Activated CD8-positive, alpha-beta memory T cell treated with anti-CD3 and anti-CD28 coated beads, Interleukin-2, amount 50 U/mL, for 4 hours (primary cell): Measurements from ENCODE around the gene ITGA8.
"Not testable (repeated sequence)": the region's sequence is repeated elsewhere in the genome, so short reads cannot be mapped to it uniquely, and the experiment has no call there.

Experiments used
- DNase-seq: peaks from one replicate; pipeline ENCODE4 v3.0.0-alpha.2; 2020

ITGA8 gene

DNA sequence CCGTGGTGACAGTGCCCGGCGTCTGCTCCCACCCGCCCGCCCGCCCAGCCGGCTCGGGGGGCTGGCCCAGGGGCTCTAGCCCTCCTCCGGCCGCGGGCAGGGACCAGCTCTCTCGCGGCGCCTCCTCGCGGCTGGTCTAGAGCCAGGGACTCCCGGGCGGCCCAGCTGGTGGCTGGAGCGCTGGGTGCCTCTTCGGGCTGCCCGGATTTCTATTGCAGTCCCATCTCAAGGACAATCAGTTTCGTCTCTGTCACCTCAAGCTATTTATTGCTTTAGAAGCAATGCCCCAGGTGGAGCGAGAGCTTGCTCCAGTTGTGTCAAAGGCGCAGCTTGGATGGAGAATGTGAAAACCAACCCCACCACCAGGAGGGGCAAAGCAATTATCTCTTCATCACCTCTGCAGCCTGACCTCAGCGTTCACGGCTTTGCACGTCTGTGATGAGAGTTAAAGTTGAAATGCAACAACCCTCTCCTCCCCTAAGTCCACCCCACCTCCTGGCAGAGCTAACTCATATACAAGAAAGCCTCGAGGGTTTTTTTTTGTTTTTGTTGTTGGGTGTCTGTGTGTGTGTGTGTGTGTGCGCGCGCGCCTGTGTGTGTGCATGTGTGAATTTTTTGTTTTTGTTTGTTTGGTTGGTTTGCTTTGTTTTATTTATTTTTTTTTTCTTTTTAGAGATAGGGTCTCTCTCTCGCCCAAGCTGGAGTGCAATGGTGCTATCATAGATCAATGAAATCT, at the start of gene ITGA8:
Gene ITGA8 (minus strand): TSS at position 24 of the 736 bp plus-strand sequence. CDS start 151 bp downstream, outside the sequence.
- DNase-seq: no peak

DNA sequence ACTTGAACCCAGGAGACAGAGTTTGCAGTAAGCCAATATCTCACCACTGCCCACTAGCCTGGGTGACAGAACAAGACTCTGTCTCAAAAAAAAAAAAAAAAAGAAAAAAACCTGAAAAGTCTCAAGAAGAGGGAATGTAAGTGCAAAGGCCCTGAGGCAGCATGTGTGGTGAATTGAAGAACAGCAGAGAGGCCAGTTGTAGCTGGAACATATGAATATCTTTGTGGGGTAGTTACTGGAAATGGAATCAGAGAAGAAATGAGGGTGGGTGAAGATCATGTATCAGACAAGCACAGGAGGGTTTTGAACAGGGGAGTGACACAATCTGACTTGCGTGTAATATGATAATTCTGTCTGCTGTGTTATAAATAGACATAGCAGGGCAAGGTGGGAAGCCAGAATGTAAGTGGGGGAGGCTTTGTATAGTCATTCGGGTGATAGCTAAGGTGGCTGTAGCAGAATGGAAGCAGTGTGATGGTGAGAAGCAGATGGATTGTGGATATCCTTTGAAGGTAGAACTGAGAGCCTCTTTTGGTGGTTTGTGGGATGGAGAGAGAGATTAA, 45.3 kb upstream of the ITGA8 start:
- no peak for DNase-seq

DNA sequence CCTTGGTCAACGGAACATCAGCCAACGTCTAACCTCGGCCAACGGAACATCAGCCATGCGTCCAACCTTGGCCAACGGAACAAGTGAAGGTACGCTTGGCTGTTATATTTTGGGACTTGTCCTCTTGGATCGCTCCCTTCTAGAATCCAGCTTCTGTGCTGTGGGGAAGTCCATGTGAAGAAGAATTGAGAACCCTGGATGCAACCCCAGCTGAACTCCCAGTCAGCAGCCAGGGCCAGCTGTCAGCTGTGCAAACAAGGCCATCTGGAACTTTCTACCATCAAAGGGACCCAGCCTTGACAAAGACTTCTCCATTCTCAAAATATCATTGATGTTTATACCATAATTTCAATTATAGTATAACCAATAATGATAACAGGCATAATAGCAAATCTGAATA, 43.3 kb upstream of the ITGA8 start:
- DNase-seq: no peak

DNA sequence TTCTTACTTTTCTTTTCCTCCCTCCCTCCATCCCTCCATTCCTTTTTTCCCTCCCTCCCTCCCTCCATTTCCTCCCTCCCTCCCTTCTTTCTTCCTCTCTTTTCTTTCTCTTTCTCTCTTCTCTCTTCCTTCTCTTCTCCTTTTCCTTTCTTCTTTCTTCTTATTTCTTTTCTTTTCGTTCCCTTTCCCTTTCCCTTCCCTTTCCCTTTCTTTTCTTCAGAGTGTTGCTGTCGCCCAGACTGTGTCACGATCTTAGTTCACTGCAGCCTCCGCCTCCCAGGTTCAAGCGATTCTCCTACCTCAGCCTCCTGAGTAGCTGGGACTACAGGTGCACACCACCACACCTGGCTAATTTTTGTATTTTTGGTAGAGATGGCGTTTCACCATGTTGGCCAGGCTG, 42.5 kb upstream of the ITGA8 start:
- not testable (repeated sequence) for DNase-seq

DNA sequence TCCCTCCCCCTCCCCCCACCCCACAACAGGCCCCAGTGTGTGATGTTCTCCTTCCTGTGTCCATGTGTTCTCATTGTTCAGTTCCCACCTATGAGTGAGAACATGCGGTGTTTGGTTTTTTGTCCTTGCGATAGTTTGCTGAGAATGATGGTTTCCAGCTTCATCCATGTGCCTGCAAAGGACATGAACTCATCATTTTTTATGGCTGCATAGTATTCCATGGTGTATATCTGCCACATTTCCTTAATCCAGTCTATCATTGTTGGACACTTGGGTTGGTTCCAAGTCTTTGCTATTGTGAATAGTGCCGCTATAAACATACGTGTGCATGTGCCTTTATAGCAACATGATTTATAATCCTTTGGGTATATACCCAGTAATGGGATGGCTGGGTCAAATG, 41.5 kb upstream of the ITGA8 start:
- DNase-seq: not testable (repeated sequence)

DNA sequence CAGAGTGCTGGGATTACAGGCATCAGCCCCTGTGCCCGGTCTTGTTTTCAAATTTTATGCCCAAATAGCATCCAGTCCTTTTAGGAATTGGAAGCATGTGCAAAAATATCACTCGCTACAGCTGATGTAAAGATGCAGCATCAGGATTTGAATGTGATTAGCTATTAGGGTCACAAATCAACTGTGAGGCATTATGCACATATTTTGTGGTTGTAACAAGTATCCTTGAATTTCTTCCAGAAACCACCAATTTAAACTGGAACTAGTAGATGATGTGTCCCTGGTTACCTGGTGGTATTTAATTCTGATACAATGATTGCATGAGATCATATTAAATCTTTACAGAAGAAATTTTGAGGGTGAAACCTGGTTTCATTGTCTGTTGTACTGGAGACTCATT, 41.0 kb upstream of the ITGA8 start:
- DNase-seq: no peak

DNA sequence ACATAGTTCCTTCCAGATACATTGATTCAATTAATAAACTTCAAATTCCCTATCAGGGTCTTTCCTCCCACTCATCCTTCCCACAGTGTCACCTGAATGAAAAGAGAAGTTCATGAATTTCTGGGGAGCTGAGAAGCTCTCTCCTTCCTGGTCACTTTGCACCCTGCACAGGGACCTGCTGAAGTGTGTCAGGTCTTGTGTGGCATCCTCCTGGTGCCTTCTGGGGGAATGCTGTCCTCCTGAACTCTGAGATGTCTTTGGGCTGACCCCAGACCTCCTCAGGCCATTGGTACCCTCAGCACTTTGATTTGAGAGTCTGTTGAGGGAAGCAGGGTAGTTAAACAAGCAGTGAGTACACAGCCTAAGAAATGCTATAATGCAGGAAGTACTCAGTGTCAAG, 39.5 kb upstream of the ITGA8 start:
- DNase-seq: no peak

DNA sequence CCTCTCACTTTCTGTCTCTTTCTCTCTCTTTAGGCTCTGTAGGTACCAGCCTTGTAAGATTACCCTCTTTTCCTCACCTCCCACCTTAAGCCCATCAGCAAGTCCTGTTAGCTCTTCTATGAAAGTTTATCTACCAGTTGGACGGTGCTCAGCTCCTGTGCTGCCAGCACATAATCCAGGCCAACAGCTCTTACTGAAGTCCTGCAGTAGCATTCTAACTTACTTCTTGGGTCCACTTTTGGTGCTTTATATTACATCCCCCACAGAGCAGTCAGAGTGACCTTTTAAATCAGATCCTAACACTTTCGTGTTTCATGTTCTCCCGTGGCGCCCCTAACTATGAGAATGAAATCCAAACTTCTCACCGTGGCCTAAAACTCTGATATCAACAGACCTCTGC, 38.9 kb upstream of the ITGA8 start:
- DNase-seq: no peak

DNA sequence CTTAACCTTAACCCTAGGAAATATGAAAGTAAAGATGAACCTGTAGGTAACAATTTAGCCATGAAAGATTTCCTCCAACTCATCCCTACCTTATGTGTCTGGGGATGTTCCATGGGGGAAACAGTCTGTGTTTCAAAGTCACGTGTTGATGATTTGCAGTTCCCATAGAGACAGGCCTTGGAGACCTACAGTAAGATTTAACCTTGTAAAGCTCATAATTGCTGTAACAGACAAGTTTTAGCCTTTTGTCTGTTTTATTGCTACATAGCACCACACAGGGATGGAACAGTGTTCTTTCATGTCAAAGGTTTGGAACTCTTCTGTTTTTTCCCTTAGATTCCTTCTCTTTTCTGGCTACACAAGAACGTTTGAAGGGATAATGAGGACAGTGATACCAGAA, 35.2 kb upstream of the ITGA8 start:
- DNase-seq: no peak

DNA sequence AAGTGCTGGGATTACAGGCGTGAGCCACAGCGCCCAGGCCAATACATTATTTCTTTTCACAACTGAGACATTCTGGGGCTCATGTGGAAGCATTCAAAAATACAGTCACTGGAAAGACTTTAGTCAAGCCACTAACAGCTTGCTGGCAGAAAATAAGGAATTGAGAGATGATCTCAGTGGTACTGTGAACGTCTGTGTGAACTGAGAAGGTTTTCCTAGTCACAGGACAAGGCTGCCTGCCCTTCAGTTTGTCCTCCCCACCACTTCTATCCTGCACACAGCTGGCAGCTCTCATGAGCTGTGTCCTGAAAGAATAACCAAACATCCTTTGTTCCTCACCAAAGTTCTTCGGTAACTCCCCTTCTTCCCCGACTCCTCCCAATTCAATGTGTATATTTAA, 31.3 kb upstream of the ITGA8 start:
- DNase-seq: no peak

DNA sequence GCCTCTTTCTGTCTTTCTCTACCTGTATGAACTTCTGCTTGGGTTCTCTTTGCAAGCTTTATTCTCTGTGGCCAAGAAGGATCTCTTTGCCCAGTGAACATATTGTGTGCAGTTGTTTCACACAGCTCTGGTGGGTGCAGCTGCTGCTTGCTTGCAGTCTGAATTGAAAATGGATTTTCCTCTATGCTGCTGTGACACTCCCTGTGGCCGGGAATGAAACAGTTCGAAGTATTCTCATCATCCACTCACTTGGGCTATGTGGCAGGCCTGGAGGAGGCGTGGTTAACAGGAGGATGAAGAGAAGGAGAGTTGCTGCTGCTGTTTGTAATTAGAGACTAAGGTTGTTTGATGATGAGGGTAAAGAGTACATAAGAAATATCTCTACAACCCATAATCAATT, 28.4 kb upstream of the ITGA8 start:
- DNase-seq: no peak

DNA sequence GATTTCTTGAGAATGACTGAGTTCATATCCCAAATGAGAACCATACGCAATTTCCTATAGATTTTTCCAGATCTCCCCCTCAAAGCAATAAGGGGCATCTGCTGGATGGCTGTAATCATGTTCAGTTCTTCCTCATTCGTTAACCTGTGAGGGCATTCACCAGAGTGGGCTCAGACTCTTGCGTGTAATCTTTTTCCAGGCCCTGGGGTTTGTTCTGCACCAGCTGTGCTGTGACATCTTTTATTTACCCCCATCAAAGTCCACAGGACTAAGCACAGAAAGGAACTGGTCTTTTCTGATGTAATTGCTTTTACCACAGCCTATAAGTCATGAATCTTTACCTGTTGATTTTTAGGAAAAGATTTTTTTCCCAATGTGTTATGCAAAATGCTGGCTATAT, 27.9 kb upstream of the ITGA8 start:
- no peak for DNase-seq

DNA sequence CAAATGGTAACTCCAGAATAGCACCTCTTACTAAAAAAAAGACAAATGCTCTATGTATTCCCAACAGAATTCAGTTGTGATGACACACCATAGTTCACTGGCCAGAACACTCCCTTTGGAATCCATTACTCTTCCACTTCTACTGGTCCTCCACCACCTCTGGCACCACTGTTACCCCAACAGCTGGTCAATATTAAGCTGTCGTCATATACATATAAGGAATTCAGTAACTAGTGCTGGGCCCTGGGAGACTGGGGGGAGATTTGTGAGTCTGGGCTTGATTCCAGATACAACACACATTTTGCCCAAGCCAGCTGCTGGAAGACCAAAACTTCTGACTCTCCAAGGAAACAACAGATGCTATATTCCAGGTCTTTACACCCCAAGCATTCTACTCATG, 26.0 kb upstream of the ITGA8 start:
- DNase-seq: no peak

DNA sequence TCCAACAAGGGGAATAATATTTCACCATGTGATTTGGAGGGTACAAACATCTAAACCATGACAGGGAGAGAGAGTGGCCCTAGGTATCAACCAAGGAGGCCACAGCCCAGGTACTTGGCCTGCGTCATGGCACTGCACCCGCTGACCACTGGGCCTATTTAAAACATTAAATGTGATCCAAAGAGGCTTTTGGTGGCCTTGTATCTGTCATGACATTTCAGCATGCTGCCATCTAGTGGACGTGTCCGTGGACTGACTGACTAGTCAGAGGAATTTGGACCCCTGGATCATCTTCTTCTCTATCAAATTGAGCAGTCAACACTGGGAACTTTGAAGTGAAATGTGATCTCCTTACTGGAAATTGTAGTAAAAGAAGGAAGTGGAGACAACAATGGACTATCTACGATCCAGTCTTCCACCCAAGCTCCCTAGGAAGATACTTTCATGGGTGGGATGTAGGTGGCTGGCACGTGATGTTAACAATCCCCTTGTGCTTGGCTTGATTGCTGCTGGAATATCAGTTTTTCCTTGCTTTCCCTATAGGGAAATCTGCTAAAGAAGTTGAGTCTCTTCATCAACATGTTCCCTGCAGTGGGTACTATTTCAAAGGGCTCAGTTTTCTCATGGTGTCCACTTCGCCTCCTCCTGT, 24.6 kb upstream of the ITGA8 start:
- DNase-seq: no peak

DNA sequence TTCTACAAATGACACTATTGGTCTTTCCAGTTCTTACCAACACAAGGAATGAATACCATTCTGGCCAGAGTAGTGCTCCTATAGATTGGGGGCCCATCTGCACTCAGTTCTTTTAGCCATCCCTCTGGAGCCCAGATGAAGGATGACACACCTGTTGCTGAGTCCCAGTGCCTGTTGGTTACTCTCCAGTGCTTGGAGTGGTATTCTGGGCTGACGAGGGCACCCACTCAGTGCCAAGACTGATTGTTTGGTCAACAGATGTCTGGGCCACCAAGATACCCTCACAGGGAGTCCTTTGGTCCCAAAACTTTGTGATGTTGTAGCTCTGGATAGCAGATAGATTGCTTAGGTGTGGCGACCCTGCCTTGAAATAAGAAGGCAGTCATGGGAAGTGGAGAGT, 23.7 kb upstream of the ITGA8 start:
- no peak for DNase-seq

DNA sequence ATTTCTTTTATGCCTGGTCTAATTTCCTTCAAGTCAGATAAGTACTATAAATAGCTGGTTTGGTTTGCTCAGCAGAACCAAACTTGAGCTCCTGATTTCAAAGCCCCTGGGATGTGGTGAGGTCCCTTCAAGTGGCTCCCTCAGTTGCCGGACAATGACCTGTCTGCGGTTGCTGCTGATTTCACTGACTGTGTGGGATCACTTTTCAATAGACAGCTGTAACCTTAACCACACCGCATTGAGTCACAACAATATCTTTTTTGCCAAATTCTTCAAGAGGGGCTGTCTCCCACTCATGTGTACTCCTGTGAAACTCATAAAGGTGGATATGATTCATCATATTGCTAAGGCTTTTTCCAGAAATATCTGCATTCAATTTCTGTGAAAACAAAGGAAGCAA, 23.1 kb upstream of the ITGA8 start:
- no peak for DNase-seq

DNA sequence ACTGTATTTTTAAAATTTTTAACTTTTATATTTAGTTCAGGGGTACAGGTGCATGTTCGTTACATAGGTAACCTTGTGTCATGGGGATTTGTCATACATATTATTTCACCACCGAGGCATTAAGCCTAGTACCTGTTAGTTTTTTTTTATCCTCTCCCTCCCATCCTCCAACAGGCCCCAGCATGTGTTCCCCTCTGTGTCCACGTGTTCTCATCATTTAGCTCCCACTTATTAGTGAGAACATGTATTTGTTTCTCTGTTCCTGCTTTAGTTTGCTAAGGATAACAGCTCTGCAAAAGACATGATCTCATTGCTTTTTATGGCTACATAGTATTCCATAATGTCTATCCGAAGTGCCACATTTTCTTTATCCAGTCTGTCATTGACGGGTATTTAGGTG, 22.4 kb upstream of the ITGA8 start:
- no peak for DNase-seq

DNA sequence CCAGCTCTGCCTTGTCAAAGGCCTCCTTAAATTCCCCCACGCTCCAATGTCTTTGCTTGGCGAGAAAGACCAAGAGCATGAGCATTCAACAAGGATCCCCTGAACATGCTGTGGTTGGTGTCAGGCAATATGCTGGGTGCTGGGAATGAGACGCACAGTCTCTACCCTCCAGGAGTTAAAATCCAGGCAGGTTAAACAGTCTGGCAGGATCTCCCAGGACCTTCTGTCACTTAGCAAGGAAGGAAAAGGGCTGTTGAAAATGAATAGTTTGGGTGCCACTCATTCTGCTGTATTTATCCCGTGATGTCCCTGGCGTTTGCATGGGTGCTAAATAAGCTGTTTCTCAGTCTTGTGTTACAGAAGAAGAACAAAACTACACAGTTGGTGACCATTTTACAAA, 21.9 kb upstream of the ITGA8 start:
- DNase-seq: no peak

DNA sequence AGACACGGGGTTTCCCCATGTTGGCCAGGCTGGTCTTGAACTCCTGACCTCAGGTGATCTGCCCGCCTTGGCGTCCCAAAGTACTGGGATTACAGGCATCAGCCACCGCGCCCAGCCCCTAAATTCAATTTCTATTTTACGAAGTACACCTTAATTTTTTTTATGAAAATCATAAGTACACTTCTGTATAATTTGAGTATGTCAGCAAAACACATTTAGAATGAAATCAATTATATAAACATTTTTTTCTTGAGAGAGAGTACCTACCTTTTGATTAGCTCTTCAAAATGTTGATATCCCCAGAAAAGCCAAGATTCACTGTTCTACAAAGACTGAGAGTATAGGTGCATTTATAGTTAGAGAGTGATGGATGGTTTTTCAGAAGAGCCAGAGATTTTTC, 20.5 kb upstream of the ITGA8 start:
- no peak for DNase-seq

DNA sequence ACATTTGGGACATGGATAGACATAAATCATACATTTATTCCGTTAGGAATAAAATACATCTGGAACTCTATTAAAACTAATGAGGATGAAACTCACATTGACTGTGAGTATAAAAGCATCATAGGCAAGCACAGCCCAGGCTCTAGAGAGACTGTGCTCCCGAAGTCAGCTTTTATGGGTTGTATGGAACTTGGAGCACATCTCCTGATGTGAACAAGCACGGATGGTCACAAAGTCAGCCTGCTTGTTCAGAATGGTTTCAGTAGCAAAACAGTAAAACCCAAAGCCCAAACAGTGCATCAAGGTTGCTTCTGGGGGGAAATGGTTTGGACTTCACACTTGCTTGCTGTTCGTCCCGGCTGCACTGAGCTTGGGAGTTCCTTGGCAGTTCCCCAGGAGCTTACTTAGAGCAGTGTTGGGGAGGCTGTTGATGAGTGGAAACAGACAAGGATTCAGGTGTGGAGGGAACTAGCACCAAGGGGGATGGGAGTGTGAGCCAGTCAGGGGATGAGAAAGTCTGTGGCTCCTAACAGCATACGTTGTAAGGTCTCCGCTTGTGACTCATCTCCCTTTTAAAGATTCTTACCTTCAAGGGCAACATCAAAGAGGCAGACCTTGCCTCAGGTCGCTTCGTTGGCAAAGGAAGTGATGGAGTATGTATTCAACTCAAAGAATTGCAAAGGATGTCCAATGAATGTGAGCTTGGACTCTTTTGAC, 19.7 kb upstream of the ITGA8 start:
- DNase-seq: no peak

DNA sequence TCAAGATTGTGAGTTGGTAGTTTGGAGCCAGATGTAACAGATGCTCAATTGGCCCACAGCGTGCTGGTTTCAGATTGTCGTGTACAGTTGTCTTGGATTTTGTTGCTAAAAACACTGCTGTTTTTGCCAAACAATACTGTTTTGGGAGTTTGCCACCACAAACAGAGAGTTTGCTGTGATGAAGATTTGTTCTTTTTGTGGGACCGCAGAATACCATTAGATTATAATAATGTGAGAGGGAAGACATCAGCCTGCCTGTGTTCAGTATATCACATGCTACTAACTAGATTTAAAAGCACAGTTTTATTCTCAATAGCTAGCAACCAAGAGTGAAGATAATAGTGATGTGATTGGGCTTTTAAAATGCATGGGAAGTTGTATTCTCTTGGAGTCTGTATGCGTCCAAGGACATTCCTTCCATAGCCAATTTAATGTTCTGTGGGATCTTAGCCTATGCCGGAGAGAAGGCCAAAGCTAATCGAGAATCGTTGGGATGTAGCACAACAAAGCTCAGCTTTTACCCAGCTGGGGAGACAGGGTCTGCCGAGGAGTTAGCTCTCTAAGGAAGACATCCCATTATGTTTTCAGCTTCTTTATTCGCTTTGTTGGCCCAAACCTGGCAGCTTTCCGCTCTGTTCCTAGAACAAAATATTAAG, 18.7 kb upstream of the ITGA8 start:
- no peak for DNase-seq

DNA sequence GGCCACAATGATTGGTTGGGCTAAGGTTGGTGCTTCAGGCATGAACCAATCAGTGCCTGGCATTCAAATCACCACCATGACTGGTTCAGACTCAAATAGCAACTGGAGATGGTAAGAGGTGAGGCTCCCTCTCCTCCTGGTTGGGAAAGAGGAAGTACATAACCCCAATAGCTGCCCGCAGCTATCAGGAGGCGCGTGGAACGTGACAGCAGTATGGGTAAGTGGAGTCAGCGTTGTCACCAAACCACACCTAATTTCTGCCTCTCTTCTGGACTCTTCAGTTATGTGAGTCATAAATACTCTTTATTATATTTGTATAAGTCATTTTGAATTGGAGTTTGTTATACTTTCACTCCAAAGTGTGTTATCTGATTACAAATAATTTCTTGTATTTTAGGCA, 17.9 kb upstream of the ITGA8 start:
- DNase-seq: no peak

DNA sequence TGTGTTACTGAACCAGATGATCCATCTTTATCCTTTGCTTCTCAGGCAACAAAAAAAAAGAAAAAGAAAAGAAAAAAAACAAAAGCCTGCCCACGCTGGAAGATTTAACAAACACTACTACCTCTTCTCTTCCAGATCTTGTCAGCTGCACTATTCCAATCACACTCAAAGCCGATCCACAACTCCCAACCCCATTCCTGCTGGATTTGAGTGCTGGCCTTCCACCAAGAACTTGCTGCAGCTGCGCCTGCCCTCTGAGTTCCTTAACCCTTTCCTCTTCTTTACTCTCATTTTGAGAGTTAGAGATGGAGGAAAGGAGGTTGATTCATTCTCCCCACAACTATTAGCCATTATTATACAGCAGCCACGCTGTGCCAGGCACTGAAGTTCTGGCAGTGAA, 16.0 kb upstream of the ITGA8 start:
- DNase-seq: no peak
